Inflammatory macrophage (primary cell): Measurements from ENCODE around the gene UBE3C.
"Not testable (repeated sequence)": the region's sequence is repeated elsewhere in the genome, so short reads cannot be mapped to it uniquely, and the experiment has no call there.

ENCODE experiments used
- DNase-seq, 2 donors: peaks; one replicate each; pipeline ENCODE4 v3.0.0-alpha.2; 2020 to 2022
- total RNA-seq, 18 experiments: gene quantifications; one replicate each; lab custom pipeline; 2026; ENCODE audit warnings: mixed read lengths in 6 of 18, inconsistent platforms in 2 of 18; lab: John Stamatoyannopoulos, UW

UBE3C gene
- 114 to 193 (median 175) reads per million in 18 experiments for total RNA-seq

GRCh38 chr7:157138424-157139110 lies at the start of gene UBE3C:
TSS of gene UBE3C (plus strand) at chr7:157138926. CDS start at chr7:157139273, 347 bp downstream.
- peak; percentile 88 to 93 for DNase-seq

- no peak for DNase-seq
These were observed 49.6 kb upstream of the UBE3C start for GRCh38 chr7:157089100-157089610.

- no peak for DNase-seq
These were observed 48.1 kb upstream of the UBE3C start for GRCh38 chr7:157090485-157091165.

GRCh38 chr7:157096286-157097055 lies 42.3 kb upstream of the UBE3C start:
- no peak for DNase-seq

GRCh38 chr7:157097056-157097329 lies 41.7 kb upstream of the UBE3C start:
- no peak for DNase-seq

- no peak for DNase-seq
These were observed 41.2 kb upstream of the UBE3C start for GRCh38 chr7:157097569-157097968.

GRCh38 chr7:157100005-157100404 lies 38.7 kb upstream of the UBE3C start:
- DNase-seq, result not testable (repeated sequence)

- DNase-seq, result not testable (repeated sequence)
These were observed 35.1 kb upstream of the UBE3C start for GRCh38 chr7:157103641-157104040.

GRCh38 chr7:157111311-157111710 lies 27.4 kb upstream of the UBE3C start:
- DNase-seq, result no peak

- DNase-seq, result no peak
These were observed 26.0 kb upstream of the UBE3C start for GRCh38 chr7:157112706-157113105.

- DNase-seq, result no peak
These were observed 25.1 kb upstream of the UBE3C start for GRCh38 chr7:157113607-157114006.

- DNase-seq, result no peak
These were observed 22.0 kb upstream of the UBE3C start for GRCh38 chr7:157116762-157117161.

- DNase-seq, result no peak
These were observed 20.9 kb upstream of the UBE3C start for GRCh38 chr7:157117796-157118195.

- DNase-seq, result no peak
These were observed 18.5 kb upstream of the UBE3C start for GRCh38 chr7:157120181-157120580.

GRCh38 chr7:157121184-157121715 lies 17.5 kb upstream of the UBE3C start:
- DNase-seq, result no peak

- DNase-seq, result no peak
These were observed 15.8 kb upstream of the UBE3C start for GRCh38 chr7:157122800-157123495.

- DNase-seq, result no peak
These were observed 14.0 kb upstream of the UBE3C start for GRCh38 chr7:157124690-157125089.

GRCh38 chr7:157125376-157126223 lies 13.1 kb upstream of the UBE3C start:
- no peak for DNase-seq

- DNase-seq, result no peak
These were observed 11.8 kb upstream of the UBE3C start for GRCh38 chr7:157126921-157127320.

- no peak for DNase-seq
These were observed 9.5 kb upstream of the UBE3C start for GRCh38 chr7:157129200-157129599.

GRCh38 chr7:157129907-157130460 lies 8.7 kb upstream of the UBE3C start:
- no peak for DNase-seq
